ENCODE measurements around the gene INTS3.

The INTS3 gene

DNA sequence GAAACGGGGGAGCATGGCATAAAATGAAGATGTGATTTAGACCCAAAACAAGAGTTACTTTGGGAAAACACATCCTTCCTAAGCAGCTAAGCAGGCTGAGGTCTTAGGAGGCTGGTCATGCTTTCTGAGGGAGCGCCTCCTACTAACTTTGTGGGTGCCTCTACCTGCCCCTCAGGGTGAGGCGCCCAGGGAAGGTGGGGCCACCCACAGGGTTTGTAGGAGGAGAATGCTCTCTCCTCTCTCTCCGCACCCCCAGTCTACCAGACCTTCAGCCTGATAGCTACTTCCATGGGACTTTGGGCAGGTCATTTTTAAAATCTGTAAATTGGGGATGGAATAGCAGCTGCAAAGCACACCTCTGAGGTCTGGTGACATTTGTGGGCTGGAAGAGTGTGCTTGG, 71.2 kb downstream of the INTS3 start:
- Histone ChIP-seq H3K4me1 (peaks cover 49 to 82% (median 76%) of the 10 kb centered on the region in 10 experiments), H3K9me3 (replicated peaks in 1 of 11) (no peaks in the 10 kb centered on the region), H4K20me1 (peaks cover 0 to 3% (median 0%) of the 10 kb centered on the region in 11 experiments; a peak in 1 of 22 replicates), H3K36me3 (peaks cover 0 to 31% (median 12%) of the 10 kb centered on the region in 11 experiments; a peak in 12 of 22 replicates), H3K9ac (no peak overlapping the region; a peak in 2 of 22 replicates), H3K4me3 (no peak overlapping the region), H3K27me3 (no peaks in the 10 kb centered on the region), H3K27ac (peak overlapping the region in 5 of 11 experiments; percentile 1 to 63 (median 11); a peak in 5 of 22 replicates), H3K4me2 (no peak overlapping the region)
- TF ChIP-seq Cebpa-rat (IDR thresholded peaks at IDR 0.05): no peak

DNA sequence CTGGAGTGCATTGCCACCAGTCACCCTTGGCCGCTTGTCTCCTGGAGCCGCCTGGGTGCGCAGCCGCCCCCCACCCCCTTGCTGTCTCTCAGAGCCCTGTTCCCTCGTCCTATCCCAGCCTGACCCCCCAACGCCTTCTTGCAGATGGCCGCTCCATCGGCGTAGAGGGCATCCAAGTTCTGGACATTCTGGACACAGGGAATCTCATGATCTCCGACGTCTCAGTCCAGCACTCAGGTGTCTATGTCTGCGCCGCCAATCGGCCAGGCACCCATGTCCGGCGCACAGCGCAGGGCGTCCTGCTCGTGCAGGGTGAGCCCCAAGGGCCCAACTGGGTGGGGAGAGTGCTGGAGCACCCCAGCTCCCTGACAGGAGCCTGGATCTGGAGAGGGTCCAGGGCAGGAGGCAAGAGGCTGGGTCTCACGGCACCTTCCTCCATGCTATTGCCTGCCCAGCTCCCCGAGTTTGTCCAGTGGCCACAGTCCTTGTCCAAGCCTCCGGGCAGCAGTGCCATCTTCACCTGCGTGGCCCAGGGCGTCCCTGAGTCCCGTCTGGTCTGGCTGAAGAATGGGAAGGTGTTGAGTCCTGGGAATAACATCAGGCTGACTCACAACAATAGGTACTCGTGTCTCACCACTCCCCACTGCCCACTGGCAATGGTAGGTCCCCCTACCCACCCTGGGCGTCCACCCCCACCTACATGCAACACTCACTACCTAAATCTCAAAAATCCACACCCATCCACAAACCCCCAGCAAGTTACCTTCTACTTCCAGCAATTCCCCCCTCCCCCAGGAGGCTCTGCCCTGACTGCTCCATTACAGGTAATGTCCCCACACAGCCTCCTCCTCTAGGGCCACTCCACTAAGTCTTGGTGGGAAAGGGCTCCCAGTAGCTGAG, 72.0 kb downstream of the INTS3 start:
- Histone ChIP-seq H3K9me3 (replicated peaks in 1 of 11) (no peaks in the 10 kb centered on the region), H3K27ac (peak overlapping the region in 4 of 11 experiments; percentile 2 to 63 (median 36); a peak in 3 of 22 replicates), H3K36me3 (peaks cover 0 to 31% (median 12%) of the 10 kb centered on the region in 11 experiments; a peak in 13 of 22 replicates), H3K4me1 (peaks cover 48 to 82% (median 76%) of the 10 kb centered on the region in 10 experiments), H4K20me1 (peaks cover 0 to 6% (median 0%) of the 10 kb centered on the region in 11 experiments; a peak in 2 of 22 replicates), H3K4me3 (no peak overlapping the region), H3K9ac (no peak overlapping the region), H3K4me2 (no peak overlapping the region), H3K27me3 (no peaks in the 10 kb centered on the region)
- TF ChIP-seq Cebpa-rat (IDR thresholded peaks at IDR 0.05): no peak

DNA sequence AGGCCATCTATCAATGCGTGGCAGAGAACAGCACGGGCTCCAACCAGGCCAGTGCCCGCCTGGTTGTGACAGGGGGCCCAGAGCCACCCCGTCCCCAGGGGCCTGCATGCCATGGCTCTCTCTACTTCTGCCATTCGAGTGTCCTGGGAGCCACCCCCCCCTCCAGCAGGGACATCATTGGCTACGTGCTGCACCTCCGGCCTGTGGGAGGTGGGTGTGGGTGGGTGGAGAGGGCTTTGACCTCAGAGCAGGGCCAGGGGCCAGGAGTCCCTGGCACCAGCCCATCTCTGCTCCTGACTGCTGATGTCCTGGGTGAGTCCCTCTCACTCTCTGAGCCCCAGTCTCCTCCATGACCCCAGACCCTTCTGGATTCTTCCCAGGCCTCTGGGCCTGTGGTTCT, 72.7 kb downstream of the INTS3 start:
- peaks cover 0 to 31% (median 12%) of the 10 kb centered on the region in 11 experiments; a peak in 13 of 22 replicates for H3K36me3 ChIP-seq
- H3K4me3 ChIP-seq: no peak overlapping the region
- H3K27ac ChIP-seq: peak overlapping the region in 6 of 11 experiments; percentile 35 to 79 (median 55); a peak in 7 of 22 replicates
- peaks cover 0 to 12% (median 0%) of the 10 kb centered on the region in 11 experiments; a peak in 4 of 22 replicates for H4K20me1 ChIP-seq
- peaks cover 48 to 82% (median 76%) of the 10 kb centered on the region in 10 experiments for H3K4me1 ChIP-seq
- TF ChIP-seq Cebpa-rat (IDR thresholded peaks at IDR 0.05): no peak
- no peaks in the 10 kb centered on the region for H3K27me3 ChIP-seq
- H3K9ac ChIP-seq: no peak overlapping the region
- no peak overlapping the region for H3K4me2 ChIP-seq
- H3K9me3 ChIP-seq (replicated peaks in 1 of 11): no peaks in the 10 kb centered on the region

DNA sequence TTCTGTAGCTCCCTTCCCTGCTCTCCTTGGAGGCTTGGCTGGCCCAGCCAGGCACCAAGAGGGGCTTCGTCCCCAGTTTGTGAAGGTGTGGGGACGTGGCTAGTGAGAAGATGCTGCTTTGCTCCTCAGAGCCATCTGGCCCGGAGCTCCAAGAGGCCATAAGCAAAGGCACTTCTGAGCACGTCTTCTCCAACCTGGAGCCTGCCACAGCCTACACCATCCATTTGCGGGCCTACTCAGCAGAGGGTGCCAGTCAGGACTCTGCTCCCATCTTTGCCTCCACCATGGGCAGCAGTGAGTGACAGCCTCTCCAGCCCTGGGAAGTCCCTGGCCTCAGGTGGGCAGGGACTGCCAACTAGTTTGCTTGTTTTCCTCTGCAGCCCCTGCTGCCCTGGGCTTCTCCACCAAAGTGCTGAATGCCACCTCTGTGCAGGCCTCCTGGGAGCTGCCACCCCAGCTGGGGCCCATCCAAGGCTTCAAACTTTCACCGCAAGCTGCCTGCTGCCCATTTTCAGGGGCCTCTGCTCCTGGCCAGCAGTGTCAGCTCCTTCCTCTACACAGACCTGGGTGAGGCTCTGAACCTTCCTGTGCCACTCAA, 73.3 kb downstream of the INTS3 start:
- Histone ChIP-seq H4K20me1 (peaks cover 0 to 17% (median 4%) of the 10 kb centered on the region in 11 experiments; a peak in 6 of 22 replicates), H3K27ac (peak overlapping the region in 8 of 11 experiments; percentile 35 to 79 (median 56); a peak in 14 of 22 replicates), H3K9ac (peak overlapping the region in 5 of 11 experiments; percentile 1 to 50 (median 20); a peak in 5 of 22 replicates), H3K4me3 (no peak overlapping the region), H3K9me3 (replicated peaks in 1 of 11) (no peaks in the 10 kb centered on the region), H3K4me1 (peaks cover 46 to 82% (median 75%) of the 10 kb centered on the region in 10 experiments), H3K36me3 (peaks cover 0 to 31% (median 12%) of the 10 kb centered on the region in 11 experiments; a peak in 13 of 22 replicates), H3K27me3 (no peaks in the 10 kb centered on the region), H3K4me2 (peak overlapping the region in 9 of 11 experiments; percentile 59 to 89 (median 81); a peak in 14 of 22 replicates)
- TF ChIP-seq Cebpa-rat (IDR thresholded peaks at IDR 0.05): no peak

GRCh38 chr1:153801786-153802697, 74.2 kb downstream of the INTS3 start:
- Histone ChIP-seq H3K9ac (peak overlapping the region in 6 of 11 experiments; percentile 1 to 50 (median 19); a peak in 4 of 22 replicates), H3K4me2 (peak overlapping the region; percentile 59 to 89 (median 81)), H3K4me3 (no peak overlapping the region), H3K27ac (peak overlapping the region in 9 of 11 experiments; percentile 50 to 79 (median 62); a peak in 15 of 22 replicates), H3K27me3 (no peaks in the 10 kb centered on the region), H3K36me3 (peaks cover 3 to 31% (median 18%) of the 10 kb centered on the region in 11 experiments; a peak in 18 of 22 replicates), H4K20me1 (peaks cover 0 to 20% (median 5%) of the 10 kb centered on the region in 11 experiments; a peak in 8 of 22 replicates), H3K4me1 (peaks cover 46 to 80% (median 68%) of the 10 kb centered on the region in 10 experiments), H3K9me3 (replicated peaks in 1 of 11) (no peaks in the 10 kb centered on the region)
- no peak for TF ChIP-seq Cebpa-rat (IDR thresholded peaks at IDR 0.05)

- Histone ChIP-seq H4K20me1 (peaks cover 0 to 32% (median 5%) of the 10 kb centered on the region in 11 experiments; a peak in 8 of 22 replicates), H3K9ac (peak overlapping the region in 8 of 11 experiments; percentile 16 to 61 (median 40); a peak in 18 of 22 replicates), H3K27ac (peak overlapping the region in 10 of 11 experiments; percentile 3 to 79 (median 62); a peak in 19 of 22 replicates), H3K9me3 (replicated peaks in 1 of 11) (no peaks in the 10 kb centered on the region), H3K4me1 (peaks cover 46 to 71% (median 54%) of the 10 kb centered on the region in 10 experiments), H3K4me3 (peak overlapping the region in 4 of 10 experiments; percentile 2 to 14 (median 4); a peak in 2 of 20 replicates), H3K36me3 (peaks cover 19 to 45% (median 33%) of the 10 kb centered on the region in 11 experiments), H3K27me3 (no peaks in the 10 kb centered on the region), H3K4me2 (peak overlapping the region; percentile 59 to 89 (median 81))
- no peak for TF ChIP-seq Cebpa-rat (IDR thresholded peaks at IDR 0.05)
Measured at GRCh38 chr1:153803470-153804056, 75.7 kb downstream of the INTS3 start.

- Histone ChIP-seq H3K27me3 (no peaks in the 10 kb centered on the region), H3K36me3 (peaks cover 24 to 51% (median 39%) of the 10 kb centered on the region in 11 experiments), H4K20me1 (peaks cover 0 to 38% (median 5%) of the 10 kb centered on the region in 11 experiments; a peak in 8 of 22 replicates), H3K4me2 (peak overlapping the region; percentile 59 to 89 (median 81)), H3K9ac (peak overlapping the region in 8 of 11 experiments; percentile 29 to 61 (median 40); a peak in 9 of 22 replicates), H3K4me3 (no peak overlapping the region; a peak in 1 of 20 replicates), H3K27ac (peak overlapping the region in 8 of 11 experiments; percentile 50 to 79 (median 62); a peak in 15 of 22 replicates), H3K4me1 (peaks cover 46 to 71% (median 54%) of the 10 kb centered on the region in 10 experiments), H3K9me3 (replicated peaks in 1 of 11) (no peaks in the 10 kb centered on the region)
- TF ChIP-seq Cebpa-rat (IDR thresholded peaks at IDR 0.05): no peak
Measured at GRCh38 chr1:153804112-153804511, 76.3 kb downstream of the INTS3 start.
